SU-DHL-6 (cell line): ENCODE measurements around the gene TULP3.

ENCODE experiments used
- CTCF ChIP-seq: fragments of 200-600 bp; sonication (generic); IDR thresholded peaks from one replicate; pipeline ENCODE4 v1.5.1; 2017; ENCODE audit warnings: antibody characterized with exemption, mild to moderate bottlenecking, low read length, moderate library complexity; ENCODE audit not compliant: insufficient read depth, poor library complexity, severe bottlenecking
- EZH2phosphoT487 ChIP-seq: fragments of 200-600 bp; sonication (generic), shearing (Covaris generic); conservative IDR thresholded peaks from 2 replicates; pipeline ENCODE4 v1.6.1; 2018; ENCODE audit warnings: mild to moderate bottlenecking, antibody characterized with exemption, low read length, moderate library complexity, mixed read lengths

- TF ChIP-seq CTCF (no peak), EZH2phosphoT487 (no peak)
Measured at GRCh38 chr12:2853626-2854025, 37.1 kb upstream of the TULP3 start.
